ENCODE data around the gene KIN. TPM values are rescaled to one million over a fixed set of nuclear protein-coding genes. Genes with fewer than 3 reads are reported as not detected.

The KIN gene
- total RNA-seq, 1 experiment from 2014 or later, result 8.4 TPM

DNA sequence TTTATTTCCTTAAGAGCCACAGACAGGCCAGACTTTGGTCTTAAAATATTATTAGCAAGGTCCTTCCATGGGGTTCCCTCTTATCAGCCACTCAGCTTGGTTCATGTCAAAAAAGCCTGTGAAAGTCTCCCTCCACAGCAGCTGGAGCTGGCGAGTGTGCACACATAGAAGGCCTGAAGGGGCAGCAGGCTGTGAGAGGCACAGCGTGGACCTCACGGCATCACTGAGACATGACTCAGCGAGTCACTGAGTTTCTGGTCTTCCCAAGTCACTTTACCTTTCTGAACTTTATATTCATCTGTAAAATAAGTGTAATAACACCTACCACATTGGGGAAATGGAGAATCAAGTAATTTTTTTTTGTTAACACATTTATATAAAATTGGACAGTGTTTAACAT is 39.2 kb upstream of the KIN start:
- Histone ChIP-seq H3K4me1 (ENCODE audit: control insufficient read depth, insufficient read depth, low read length) (no peaks in the 10 kb centered on the region), H3K4me3 (ENCODE audit: low read depth in 2 of 2, low read length in 2 of 2) (no peak overlapping the region), H3K36me3 (ENCODE audit: control insufficient read depth, insufficient read depth, low read length) (no peaks in the 10 kb centered on the region; the same call in none of the 2 replicates), H3K27me3 (ENCODE audit: control insufficient read depth, insufficient read depth, low read length) (no peaks in the 10 kb centered on the region), H3K27ac (ENCODE audit: low read length) (no peak overlapping the region), H3K9me3 (ENCODE audit: control insufficient read depth, insufficient read depth, low read depth, low read length) (no peaks in the 10 kb centered on the region)
- intact Hi-C loops (cut with micrococcal nuclease; ENCODE audit: unreplicated experiment) (no loop called here), in situ Hi-C loops (cut with HindIII; ENCODE audit: low pct_unique_long_range_greater_than_20kb, low sequenced_read_pairs) (no loop called here)
- BruUV-seq (replicated peaks), result no TSS peak
- DNase-seq (ENCODE audit: low read depth, low spot score) (no peak), ATAC-seq (no peak)
- POLR2A ChIA-PET, result no interaction called here
- TF ChIP-seq REST (IDR thresholded peaks at IDR 0.05; ENCODE audit: insufficient read depth in 1 of 2, low read depth in 2 of 2, low read length in 1 of 2), result no peak
- TF ChIP-seq TCF7L2 (IDR thresholded peaks at IDR 0.05; ENCODE audit: low read depth, low read length), result no peak
- TF ChIP-seq SIN3A (IDR thresholded peaks at IDR 0.05; ENCODE audit: borderline replicate concordance, insufficient read depth, low read depth, low read length), result no peak
- TF ChIP-seq, protein P1, sequence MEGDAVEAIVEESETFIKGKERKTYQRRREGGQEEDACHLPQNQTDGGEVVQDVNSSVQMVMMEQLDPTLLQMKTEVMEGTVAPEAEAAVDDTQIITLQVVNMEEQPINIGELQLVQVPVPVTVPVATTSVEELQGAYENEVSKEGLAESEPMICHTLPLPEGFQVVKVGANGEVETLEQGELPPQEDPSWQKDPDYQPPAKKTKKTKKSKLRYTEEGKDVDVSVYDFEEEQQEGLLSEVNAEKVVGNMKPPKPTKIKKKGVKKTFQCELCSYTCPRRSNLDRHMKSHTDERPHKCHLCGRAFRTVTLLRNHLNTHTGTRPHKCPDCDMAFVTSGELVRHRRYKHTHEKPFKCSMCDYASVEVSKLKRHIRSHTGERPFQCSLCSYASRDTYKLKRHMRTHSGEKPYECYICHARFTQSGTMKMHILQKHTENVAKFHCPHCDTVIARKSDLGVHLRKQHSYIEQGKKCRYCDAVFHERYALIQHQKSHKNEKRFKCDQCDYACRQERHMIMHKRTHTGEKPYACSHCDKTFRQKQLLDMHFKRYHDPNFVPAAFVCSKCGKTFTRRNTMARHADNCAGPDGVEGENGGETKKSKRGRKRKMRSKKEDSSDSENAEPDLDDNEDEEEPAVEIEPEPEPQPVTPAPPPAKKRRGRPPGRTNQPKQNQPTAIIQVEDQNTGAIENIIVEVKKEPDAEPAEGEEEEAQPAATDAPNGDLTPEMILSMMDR (IDR thresholded peaks at IDR 0.05), result no peak
- no peak for TF ChIP-seq POLR2AphosphoS5 (IDR thresholded peaks at IDR 0.05; ENCODE audit: low read depth, low read length)
- CTCF ChIA-PET, result no interaction called here

GRCh38 chr10:7824251-7824650 is 36.5 kb upstream of the KIN start:
- BruUV-seq (replicated peaks), result no TSS peak
- ATAC-seq (no peak), DNase-seq (ENCODE audit: low read depth, low spot score) (no peak)
- intact Hi-C loops (cut with micrococcal nuclease; ENCODE audit: unreplicated experiment), result no loop called here
- H3K27me3 ChIP-seq (ENCODE audit: control insufficient read depth, insufficient read depth, low read length), result no peaks in the 10 kb centered on the region
- no peaks in the 10 kb centered on the region for H3K9me3 ChIP-seq (ENCODE audit: control insufficient read depth, insufficient read depth, low read depth, low read length)
- H3K36me3 ChIP-seq (ENCODE audit: control insufficient read depth, insufficient read depth, low read length), result no peaks in the 10 kb centered on the region; the same call in none of the 2 replicates
- H3K4me1 ChIP-seq (ENCODE audit: control insufficient read depth, insufficient read depth, low read length), result peaks cover 4% of the 10 kb centered on the region; the same call in 1 of the 2 replicates
- H3K27ac ChIP-seq (ENCODE audit: low read length), result no peak overlapping the region
- no peak overlapping the region for H3K4me3 ChIP-seq (ENCODE audit: low read depth in 2 of 2, low read length in 2 of 2)
- TF ChIP-seq REST (IDR thresholded peaks at IDR 0.05; ENCODE audit: insufficient read depth in 1 of 2, low read depth in 2 of 2, low read length in 1 of 2), result no peak
- TF ChIP-seq POLR2AphosphoS5 (IDR thresholded peaks at IDR 0.05; ENCODE audit: low read depth, low read length), result no peak
- TF ChIP-seq, protein P1 (IDR thresholded peaks at IDR 0.05), result no peak
- TF ChIP-seq SIN3A (IDR thresholded peaks at IDR 0.05; ENCODE audit: borderline replicate concordance, insufficient read depth, low read depth, low read length), result no peak
- no peak for TF ChIP-seq TCF7L2 (IDR thresholded peaks at IDR 0.05; ENCODE audit: low read depth, low read length)
- in situ Hi-C loops (cut with HindIII; ENCODE audit: low pct_unique_long_range_greater_than_20kb, low sequenced_read_pairs), result no loop called here
- ChIA-PET POLR2A (no interaction called here), CTCF (no interaction called here)

Data from Panc1 (cell line).